GM18861 (cell line): ENCODE results near the gene PKD1.
"Not testable (repeated sequence)": the region's sequence is repeated elsewhere in the genome, so short reads cannot be mapped to it uniquely, and the experiment has no call there.

Experiments used
- ATAC-seq: cut with Tn5 transposase; IDR thresholded peaks from one replicate; pipeline ENCODE4 v1.9.1; 2021; ENCODE audit not compliant: unreplicated experiment

PKD1 gene

GRCh38 chr16:2152695-2153506 lies 17.2 kb upstream of the PKD1 start:
- no peak for ATAC-seq

- ATAC-seq, result no peak
These were observed 15.7 kb upstream of the PKD1 start for GRCh38 chr16:2151188-2152091.

GRCh38 chr16:2150418-2151187 lies 14.9 kb upstream of the PKD1 start:
- ATAC-seq, result no peak

- no peak for ATAC-seq
These were observed 14.1 kb upstream of the PKD1 start for GRCh38 chr16:2149630-2150417.

GRCh38 chr16:2148714-2149629 lies 13.3 kb upstream of the PKD1 start:
- no peak for ATAC-seq

GRCh38 chr16:2147981-2148671 lies 12.4 kb upstream of the PKD1 start, which contains the start of gene RAB26:
Gene RAB26 (plus strand): TSS chr16:2148625. CDS start chr16:2148784, 159 bp downstream.
- no peak for ATAC-seq

- no peak for ATAC-seq
These were observed 11.7 kb upstream of the PKD1 start for GRCh38 chr16:2147378-2147777.

- no peak for ATAC-seq
These were observed 10.1 kb upstream of the PKD1 start for GRCh38 chr16:2145843-2146242.

- no peak for ATAC-seq
These were observed 8.3 kb upstream of the PKD1 start for GRCh38 chr16:2143878-2144485.

GRCh38 chr16:2142942-2143877 lies 7.5 kb upstream of the PKD1 start:
- ATAC-seq, result no peak

GRCh38 chr16:2135071-2135470 lies 627 bp downstream of the PKD1 start:
- not testable (repeated sequence) for ATAC-seq

- ATAC-seq, result not testable (repeated sequence)
These were observed 1.9 kb downstream of the PKD1 start for GRCh38 chr16:2133797-2134196.

- ATAC-seq, result not testable (repeated sequence)
These were observed 5.7 kb downstream of the PKD1 start for GRCh38 chr16:2129890-2130447.

- not testable (repeated sequence) for ATAC-seq
These were observed 6.4 kb downstream of the PKD1 start for GRCh38 chr16:2129251-2129650.

- not testable (repeated sequence) for ATAC-seq
These were observed 7.9 kb downstream of the PKD1 start for GRCh38 chr16:2127630-2128280.

GRCh38 chr16:2126928-2127556 lies 8.7 kb downstream of the PKD1 start:
- ATAC-seq, result not testable (repeated sequence)
